ENCODE results near the gene METTL17.
A peak's percentile ranks its signal among the peaks of the same experiment; 100 is the strongest.
"Not testable (repeated sequence)": the region's sequence is repeated elsewhere in the genome, so short reads cannot be mapped to it uniquely, and the experiment has no call there.

Gene METTL17

GRCh38 chr14:20982646-20983369, 7.0 kb upstream of the METTL17 start:
- TF ChIP-seq CTCF (IDR thresholded peaks at IDR 0.05; ENCODE audit: insufficient read depth, low read depth, low read length, missing control alignments), result no peak
- no peak for DNase-seq (ENCODE audit: low read depth)
- H3K4me3 ChIP-seq (ENCODE audit: low read depth, low read length), result no peak overlapping the region

- not testable (repeated sequence) for H3K4me3 ChIP-seq (ENCODE audit: low read depth, low read length); DNase-seq (ENCODE audit: low read depth)
Measured at GRCh38 chr14:20985650-20986049, 4.1 kb upstream of the METTL17 start.

GRCh38 chr14:20986811-20987210, 3.0 kb upstream of the METTL17 start:
- DNase-seq (ENCODE audit: low read depth), result no peak
- no peak for TF ChIP-seq CTCF (IDR thresholded peaks at IDR 0.05; ENCODE audit: insufficient read depth, low read depth, low read length, missing control alignments)
- H3K4me3 ChIP-seq (ENCODE audit: low read depth, low read length), result no peak overlapping the region

GRCh38 chr14:20988717-20989470, 886 bp upstream of the METTL17 start:
- DNase-seq (ENCODE audit: low read depth), result no peak
- no peak for TF ChIP-seq CTCF (IDR thresholded peaks at IDR 0.05; ENCODE audit: insufficient read depth, low read depth, low read length, missing control alignments)
- H3K4me3 ChIP-seq (ENCODE audit: low read depth, low read length), result peak overlapping the region; percentile 79

- no peak for DNase-seq (ENCODE audit: low read depth)
- peak overlapping the region; percentile 79 for H3K4me3 ChIP-seq (ENCODE audit: low read depth, low read length)
- TF ChIP-seq CTCF (IDR thresholded peaks at IDR 0.05; ENCODE audit: insufficient read depth, low read depth, low read length, missing control alignments), result no peak
Measured at GRCh38 chr14:20989471-20989786, 351 bp upstream of the METTL17 start.

GRCh38 chr14:20996521-20996920, 6.7 kb downstream of the METTL17 start:
- no peak for DNase-seq (ENCODE audit: low read depth)
- TF ChIP-seq CTCF (IDR thresholded peaks at IDR 0.05; ENCODE audit: insufficient read depth, low read depth, low read length, missing control alignments), result no peak
- no peak overlapping the region for H3K4me3 ChIP-seq (ENCODE audit: low read depth, low read length)

GRCh38 chr14:20997115-20997514, 7.3 kb downstream of the METTL17 start:
- no peak overlapping the region for H3K4me3 ChIP-seq (ENCODE audit: low read depth, low read length)
- TF ChIP-seq CTCF (IDR thresholded peaks at IDR 0.05; ENCODE audit: insufficient read depth, low read depth, low read length, missing control alignments), result no peak
- no peak for DNase-seq (ENCODE audit: low read depth)
